TTC549 (cell line): ENCODE measurements around the gene CUTC.
"Not testable (repeated sequence)": the region's sequence is repeated elsewhere in the genome, so short reads cannot be mapped to it uniquely, and the experiment has no call there.

ENCODE experiments used
- FAIRE-seq: peaks from 2 replicates; lab custom pipeline; 2012; peaks lifted over from hg19 to GRCh38; lab: Jason Lieb, UNC

CUTC gene, protein sequence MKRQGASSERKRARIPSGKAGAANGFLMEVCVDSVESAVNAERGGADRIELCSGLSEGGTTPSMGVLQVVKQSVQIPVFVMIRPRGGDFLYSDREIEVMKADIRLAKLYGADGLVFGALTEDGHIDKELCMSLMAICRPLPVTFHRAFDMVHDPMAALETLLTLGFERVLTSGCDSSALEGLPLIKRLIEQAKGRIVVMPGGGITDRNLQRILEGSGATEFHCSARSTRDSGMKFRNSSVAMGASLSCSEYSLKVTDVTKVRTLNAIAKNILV

GRCh38 chr10:99732033-99732842 lies at the start of gene CUTC, which contains the start of gene COX15:
CUTC (plus strand) TSS chr10:99732234; CDS start chr10:99732349, 115 bp downstream.
COX15 (minus strand) TSS chr10:99732127; CDS start chr10:99732049, 78 bp downstream.
- FAIRE-seq = peak; percentile 77

DNA sequence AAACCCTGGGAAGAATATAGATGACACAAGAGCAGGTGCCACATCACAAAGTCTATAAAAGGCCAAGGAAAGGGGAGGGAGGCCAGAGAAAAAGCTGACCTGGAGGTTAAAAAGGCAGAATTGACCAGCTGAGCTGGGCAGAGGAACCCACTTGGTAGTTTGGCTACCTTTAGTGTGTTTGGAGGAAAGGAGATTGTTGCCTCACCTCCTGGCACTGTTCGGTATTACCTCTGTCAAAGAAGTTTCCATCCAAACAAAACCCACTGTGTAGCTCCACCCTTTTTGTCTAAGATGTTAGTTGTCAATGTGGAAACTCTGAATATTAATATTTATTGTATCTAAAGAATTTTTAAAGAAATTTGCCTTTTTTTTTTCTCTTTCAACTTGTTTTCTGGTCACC lies 49.3 kb upstream of the CUTC start:
- FAIRE-seq = no peak

DNA sequence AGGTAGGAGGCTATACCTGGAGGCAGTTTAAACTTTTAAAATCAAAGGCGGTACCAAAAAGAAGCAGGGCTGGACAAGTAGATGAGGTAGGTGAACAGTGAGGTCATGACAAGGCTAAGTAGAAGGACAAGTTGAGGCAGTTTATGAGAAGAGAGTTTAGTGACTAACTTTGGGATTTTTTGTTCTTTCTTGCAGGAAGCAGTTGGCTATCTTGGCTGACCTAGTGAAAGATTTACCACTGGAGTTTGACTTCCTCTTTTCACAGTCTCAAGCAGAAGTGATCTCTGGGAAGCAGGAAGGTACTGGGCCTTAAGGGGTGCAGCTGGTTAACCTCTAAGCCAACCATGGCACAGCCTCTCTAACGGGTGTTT lies 46.5 kb upstream of the CUTC start:
- FAIRE-seq = no peak

DNA sequence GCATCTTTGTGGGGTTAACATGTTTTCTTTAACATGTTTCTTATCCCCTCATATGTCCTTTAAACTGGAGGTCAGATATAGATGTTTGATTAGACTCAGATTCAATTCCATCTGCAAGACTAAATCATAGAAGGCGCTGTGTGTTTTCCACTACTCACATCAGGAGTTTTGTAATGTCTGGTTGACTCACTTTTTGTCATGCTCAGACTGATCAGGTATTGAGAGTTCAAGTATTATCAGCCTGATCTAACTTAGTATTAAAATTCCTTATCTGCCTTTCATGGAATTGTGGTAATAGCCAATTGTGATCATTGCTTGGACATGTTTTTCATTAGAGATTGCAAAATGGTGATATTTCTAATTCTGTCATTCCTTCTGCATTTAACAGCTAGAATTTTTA lies 42.6 kb upstream of the CUTC start:
- no peak for FAIRE-seq

GRCh38 chr10:99693933-99694583 lies 38.0 kb upstream of the CUTC start:
- FAIRE-seq = no peak

GRCh38 chr10:99695761-99696160 lies 36.3 kb upstream of the CUTC start:
- FAIRE-seq = no peak

GRCh38 chr10:99698504-99699080 lies 33.4 kb upstream of the CUTC start:
- no peak for FAIRE-seq

DNA sequence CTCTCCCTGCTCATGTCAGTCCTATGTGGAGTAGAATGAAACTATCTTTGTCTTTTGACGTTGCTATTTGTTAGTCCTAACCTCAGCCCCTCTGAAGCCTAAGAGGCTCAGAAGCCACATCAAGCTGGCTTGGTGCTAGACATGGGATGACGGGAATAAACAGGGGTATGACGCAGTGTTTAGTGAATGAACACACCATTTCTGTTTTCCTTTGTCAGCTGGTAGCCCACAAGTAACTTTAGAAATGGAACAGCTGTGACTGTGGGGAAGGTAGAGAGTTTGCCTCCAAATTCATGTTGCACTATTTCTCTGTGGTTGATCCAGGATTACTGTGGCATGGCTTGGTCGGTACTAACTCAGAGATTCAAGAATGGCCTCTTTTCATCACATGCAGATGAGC lies 31.4 kb upstream of the CUTC start:
- no peak for FAIRE-seq

DNA sequence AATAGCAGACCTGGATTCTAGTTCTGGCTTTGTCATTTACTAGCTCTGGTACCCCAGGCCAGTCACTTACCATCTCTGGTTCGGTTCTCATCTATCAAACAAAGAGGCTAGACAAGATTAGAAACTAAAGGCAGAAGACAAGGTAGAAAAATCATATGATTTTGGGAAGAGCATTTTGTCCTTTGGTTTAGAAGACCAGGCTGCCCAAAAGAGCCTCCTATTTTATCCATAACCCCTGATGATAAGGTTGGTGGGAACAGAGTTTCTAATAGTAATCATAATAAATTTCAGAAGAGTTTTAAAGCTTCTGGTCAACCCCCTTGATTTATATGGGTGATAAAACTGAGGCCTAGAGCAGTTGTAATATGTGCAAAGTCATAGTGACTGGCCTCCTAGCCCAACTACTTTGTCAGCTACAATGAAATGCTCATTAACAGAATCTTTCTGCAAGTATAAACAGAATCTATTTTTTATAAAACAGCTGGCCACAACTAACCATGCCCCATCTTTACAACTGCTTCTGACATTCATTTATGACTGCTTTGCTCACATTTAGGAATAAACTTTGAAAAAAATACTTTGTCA lies 23.5 kb upstream of the CUTC start:
- FAIRE-seq = no peak

DNA sequence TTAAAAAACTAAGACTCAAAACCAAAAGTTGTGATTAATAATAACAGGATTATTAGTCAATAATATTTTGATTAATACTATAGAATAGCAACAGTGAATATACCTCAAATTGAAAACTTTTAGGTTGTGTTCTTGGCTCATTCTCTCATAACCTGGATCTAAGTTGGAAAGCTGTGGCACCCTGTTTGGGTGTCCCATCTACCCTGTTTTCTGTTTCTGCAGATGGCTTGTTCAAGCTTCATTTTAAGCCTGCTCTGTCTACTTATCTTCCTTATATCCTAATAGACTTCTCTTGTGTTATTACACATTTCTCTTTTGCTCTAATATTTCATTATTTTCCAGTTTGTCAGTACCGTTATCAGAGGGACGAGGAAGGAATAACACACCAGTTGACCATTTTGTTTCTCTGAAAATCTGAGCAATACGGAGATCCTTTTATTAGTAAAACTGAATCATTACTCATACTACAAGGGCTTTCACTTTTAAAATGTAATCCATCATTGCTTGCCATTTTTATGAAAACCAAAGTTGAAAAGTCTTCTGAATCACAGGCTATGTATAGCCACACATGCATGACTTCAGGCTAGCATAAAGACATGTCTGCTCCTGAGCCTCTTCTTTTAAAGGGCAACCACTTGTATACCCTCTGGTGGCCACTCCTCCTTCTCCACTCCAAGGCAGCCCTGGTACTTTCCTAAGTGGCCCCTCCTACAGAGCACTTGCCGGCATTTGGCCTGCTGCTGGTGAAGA lies 22.4 kb upstream of the CUTC start:
- no peak for FAIRE-seq

GRCh38 chr10:99711129-99711719 lies 20.8 kb upstream of the CUTC start:
- peak; percentile 85 for FAIRE-seq

DNA sequence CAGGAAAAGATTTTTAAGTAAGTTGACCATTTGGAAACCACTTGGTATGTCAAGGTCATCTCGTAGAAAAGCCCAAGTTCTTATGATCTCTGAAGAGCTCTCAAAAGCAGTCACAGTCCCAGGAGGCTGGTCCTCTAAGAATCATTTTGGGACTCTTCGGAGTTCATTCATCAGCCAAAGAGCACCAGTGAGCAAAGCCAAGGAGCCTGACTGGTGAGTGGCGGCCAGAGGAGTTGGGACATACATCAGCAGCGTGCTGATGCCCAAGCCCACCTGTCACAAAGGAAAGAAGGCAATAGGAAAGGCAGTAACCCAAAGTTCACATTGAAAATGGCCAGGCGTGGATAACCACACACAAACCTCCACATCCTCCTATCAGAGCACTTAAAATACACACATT lies 17.6 kb upstream of the CUTC start:
- FAIRE-seq = no peak

GRCh38 chr10:99720387-99720786 lies 11.6 kb upstream of the CUTC start:
- no peak for FAIRE-seq

DNA sequence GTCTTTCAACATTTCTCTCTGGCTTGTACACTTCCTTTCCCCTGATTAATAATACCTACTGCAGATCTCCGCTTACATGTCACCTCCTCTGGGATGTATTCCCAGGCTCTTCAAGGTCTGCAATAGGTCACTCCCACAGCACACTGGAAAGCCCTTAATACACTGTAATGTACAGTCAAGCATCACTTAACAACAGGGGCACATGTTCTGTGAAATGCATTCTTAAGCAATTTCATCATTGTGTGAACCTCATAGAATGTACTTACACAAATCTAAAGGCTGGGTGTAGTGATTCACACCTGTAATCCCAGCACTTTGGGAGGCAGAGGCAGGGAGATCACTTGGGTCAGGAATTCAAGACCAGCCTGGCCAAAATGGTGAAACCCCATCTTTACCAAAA lies 2.0 kb upstream of the CUTC start:
- no peak for FAIRE-seq

- FAIRE-seq = no peak
Measured at GRCh38 chr10:99731306-99732032, 565 bp upstream of the CUTC start.

- FAIRE-seq = no peak
Measured at GRCh38 chr10:99733366-99733765, 1.3 kb downstream of the CUTC start.

GRCh38 chr10:99734111-99734510 lies 2.1 kb downstream of the CUTC start:
- not testable (repeated sequence) for FAIRE-seq

DNA sequence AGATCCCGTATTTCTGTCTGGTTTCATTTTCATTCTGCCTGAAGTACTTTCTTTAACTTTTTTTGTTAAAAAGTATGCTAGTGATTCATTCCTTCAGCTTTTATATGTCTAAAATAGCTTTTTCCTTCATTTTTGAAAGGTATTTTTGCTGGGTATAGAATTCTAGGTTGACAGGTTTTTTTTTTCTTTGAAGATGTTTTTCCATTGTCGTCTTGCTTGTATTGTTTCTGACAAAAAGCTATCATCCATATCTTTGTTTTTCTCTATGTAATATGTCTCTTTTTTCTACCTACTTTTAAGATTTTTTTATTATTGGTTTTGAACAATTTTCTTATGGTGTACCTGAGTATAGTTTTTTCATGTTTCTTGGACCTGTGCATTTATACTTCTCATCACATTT lies 8.2 kb downstream of the CUTC start:
- FAIRE-seq = peak; percentile 38

DNA sequence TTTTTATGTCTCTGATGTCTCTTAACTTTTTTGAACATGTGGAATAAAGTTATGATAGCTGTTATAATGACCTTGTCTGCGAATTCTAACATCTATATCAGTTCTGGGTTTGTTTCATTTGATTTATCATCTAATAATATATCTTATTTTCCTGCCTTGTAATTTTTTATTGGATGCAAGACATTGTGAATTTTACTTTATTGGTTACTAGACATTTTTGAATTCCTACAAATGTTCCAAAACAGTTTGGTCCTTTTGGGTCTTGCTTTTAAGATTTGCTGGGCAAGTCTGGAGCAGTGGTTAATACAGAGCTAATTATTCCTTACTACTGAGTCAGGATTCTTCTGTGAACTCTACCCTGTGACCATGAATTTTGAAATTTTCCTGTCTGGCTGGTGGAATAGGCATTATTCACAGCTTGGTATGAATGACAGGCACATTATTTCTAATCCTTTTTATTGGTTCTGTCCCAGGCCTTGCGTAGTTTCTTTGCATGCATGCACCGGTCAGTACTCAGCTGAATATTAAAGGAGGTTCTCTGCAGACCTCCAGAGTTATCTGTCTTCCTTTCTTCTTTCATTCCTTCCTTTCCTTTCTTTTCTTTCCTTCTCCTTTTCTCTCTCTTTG lies 9.0 kb downstream of the CUTC start:
- no peak for FAIRE-seq

DNA sequence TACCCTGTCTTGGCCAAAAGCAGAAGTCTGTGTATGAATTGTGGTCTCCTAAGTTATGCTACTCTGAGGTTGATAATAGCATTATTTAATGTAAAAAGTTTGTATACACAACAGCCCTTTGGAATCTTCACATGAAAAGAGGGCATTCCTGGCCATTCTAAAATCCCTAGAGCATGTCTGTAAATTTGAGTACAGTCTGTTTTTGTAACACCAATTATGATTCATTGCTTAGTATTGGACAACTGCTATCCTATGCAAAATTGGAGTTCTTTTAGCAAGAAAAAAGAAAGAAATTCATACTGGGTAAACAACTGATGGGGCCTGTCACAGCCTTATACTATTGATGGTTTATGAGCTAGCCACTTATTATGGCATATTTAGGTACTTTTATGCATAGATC lies 10.2 kb downstream of the CUTC start:
- FAIRE-seq = no peak
